NK-92 (cell line): ENCODE data around the gene SUPT4H1.

Source experiments
- DNase-seq: peaks from one replicate; lab custom pipeline; 2025; ENCODE audit not compliant: unreplicated experiment; lab: John Stamatoyannopoulos, UW

Gene SUPT4H1

GRCh38 chr17:58320163-58320558 is 31.8 kb downstream of the SUPT4H1 start:
- DNase-seq = no peak

DNA sequence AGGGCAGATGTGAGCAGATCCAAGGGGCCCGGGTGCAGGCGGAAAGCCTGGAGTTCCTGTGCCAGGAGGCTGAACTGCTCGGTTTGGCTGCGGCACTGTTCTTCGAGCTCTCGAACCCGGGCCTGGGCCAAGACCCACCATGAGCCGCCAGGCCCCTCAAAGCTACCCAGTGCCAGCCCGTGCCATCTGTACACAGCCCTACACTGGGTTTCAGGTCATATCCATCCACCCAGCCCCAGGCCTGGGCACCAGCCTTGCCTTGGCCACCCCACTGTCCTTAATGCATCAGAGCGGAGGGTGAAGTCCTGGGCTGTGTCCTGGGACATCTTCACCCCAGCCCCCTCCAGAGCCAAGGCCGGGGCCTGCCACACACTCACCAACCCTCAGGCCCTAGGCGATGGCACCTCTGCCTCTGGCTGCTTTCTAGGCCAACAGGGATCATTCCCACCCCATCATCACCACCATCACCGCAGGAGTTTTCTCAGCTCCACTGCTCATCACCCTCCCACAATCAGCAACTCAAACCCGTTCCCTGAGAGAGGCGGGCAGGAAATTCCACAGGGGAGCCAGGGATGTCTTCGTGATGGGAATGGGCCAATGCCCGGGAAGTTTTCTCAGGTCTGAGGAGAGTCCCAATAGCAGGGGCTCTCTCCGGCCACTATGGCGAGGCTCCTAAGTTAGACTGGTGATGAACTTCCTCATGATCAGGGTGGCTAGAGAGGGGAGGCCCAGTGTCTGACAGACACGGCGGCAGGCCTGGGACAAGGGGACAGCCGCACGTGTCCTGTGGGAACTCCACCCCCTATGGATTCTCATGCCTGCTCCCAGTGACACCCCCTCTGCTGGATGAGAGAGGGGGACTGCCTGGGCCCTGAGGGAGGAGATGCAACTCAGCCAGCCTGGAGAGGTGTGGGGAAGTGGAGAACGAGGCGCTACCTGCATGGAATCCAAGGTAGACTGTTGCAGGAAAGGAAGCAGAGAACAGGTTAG is 32.5 kb downstream of the SUPT4H1 start:
- DNase-seq = no peak

DNA sequence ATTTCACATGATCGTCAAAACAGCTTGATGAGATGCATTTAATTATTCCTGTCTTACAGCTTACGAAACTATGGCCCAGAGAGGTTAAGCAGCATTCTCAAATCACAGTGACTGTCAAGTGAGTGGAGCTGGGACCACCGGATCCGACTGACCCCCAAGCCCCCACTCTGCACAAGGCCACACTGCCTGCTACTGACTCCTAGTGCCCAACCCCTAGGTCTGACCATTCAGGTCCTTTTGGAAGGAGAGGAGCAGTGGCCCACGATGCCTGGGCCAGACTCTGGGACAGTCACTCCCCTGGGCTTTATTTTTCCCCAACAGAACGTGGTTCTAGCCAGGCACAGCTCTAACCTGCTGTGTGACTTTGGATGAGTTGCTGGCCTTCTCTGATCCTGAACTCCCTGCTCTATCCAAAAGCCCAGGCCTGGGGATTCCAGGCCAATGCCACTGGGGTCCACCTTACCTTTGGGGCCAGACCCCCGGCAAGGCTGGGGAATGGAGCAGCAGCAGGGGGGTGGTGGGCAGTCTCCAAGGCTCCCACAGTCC is 33.3 kb downstream of the SUPT4H1 start:
- no peak for DNase-seq

DNA sequence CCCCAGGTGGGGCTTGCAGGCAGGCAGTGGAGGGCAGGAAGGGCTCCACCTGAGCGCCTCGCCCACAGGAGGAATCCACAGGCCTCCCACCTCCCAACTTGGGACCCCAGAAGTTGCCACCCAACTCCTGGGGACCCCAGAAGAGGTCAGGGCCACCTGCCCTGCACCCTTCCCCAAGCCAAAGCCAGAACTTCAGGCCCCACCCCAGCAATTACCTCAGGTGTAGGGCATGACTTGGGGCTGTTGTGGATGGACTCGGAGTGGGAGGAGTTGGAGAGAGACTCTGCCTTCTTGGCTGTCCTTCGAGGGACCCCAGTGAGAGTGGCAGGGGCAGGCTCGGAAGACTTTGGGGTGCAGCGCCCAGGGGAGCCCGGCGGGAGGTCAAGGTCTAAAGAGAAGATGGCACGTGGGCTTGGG is 33.9 kb downstream of the SUPT4H1 start:
- no peak for DNase-seq

GRCh38 chr17:58317421-58318064 is 34.5 kb downstream of the SUPT4H1 start:
- no peak for DNase-seq

DNA sequence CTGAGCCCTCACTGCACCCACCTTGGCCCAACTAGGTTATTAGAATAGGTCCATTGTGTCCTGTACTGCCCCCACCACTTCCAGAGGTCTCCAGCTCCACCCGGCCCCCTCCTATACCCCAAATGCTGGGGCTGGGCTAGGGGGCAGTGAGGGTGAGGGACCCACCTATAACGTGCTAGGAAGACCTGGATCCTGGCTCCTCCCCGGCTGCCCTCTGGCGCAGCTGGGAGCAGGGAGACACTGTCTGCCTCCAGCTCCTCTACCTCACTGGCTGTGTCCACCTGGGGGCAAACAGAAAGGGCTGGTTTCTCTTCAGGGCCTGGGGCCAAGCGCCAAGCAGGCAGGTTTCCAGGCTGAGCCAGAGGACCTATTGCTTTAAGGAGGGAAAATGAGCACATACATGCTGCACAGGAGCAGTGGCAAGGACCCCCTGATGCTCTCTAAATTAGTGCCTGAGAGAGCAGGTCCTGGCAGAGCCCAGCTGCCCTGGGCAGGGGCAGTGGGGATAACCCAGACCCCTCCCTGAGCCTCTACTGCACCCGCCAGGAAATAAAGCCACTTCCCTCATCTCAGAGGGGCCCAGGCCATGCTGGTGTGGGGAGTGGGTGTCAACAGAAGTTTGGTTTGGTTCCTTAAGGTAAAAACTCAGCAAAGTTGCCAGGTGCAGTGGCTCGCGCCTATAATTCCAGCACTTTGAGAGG is 35.6 kb downstream of the SUPT4H1 start:
- no peak for DNase-seq

- no peak for DNase-seq
Observed at GRCh38 chr17:58315750-58316149, 36.3 kb downstream of the SUPT4H1 start.

DNA sequence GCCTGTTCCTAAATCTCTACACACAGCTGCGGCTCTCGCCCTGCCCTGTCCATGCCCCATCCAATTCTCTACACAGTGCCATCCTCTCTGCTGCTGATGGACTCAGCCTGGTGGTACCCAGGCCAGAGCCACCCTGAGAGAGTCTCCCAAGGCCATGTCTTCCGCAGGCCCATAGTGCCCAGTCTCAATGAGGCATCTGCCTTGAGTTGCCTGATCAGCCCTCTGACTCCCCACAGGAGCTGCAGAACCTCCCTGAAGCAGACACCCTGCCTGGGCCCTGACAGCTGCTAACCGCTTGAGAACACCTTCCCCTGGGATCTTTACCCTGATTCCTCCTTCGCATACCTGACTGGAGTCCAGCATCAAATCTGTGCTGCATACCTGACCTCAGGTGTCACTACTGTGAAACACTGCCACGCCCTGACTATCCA is 36.7 kb downstream of the SUPT4H1 start:
- no peak for DNase-seq

DNA sequence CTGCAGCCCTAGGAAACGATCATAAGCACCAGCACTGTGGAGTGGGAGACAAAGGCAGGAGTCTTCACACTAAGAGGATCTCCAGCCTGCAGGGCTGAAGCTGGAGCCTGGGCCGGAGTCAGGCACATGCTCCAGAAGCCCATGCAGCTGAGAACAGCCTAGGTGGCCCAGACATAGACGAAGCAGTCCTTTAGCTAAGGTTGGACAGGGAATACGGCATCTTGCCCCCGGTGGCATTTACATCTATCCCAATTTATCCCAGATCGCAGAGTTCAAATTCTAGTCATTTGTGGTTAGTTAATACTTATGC is 37.3 kb downstream of the SUPT4H1 start:
- DNase-seq = no peak

DNA sequence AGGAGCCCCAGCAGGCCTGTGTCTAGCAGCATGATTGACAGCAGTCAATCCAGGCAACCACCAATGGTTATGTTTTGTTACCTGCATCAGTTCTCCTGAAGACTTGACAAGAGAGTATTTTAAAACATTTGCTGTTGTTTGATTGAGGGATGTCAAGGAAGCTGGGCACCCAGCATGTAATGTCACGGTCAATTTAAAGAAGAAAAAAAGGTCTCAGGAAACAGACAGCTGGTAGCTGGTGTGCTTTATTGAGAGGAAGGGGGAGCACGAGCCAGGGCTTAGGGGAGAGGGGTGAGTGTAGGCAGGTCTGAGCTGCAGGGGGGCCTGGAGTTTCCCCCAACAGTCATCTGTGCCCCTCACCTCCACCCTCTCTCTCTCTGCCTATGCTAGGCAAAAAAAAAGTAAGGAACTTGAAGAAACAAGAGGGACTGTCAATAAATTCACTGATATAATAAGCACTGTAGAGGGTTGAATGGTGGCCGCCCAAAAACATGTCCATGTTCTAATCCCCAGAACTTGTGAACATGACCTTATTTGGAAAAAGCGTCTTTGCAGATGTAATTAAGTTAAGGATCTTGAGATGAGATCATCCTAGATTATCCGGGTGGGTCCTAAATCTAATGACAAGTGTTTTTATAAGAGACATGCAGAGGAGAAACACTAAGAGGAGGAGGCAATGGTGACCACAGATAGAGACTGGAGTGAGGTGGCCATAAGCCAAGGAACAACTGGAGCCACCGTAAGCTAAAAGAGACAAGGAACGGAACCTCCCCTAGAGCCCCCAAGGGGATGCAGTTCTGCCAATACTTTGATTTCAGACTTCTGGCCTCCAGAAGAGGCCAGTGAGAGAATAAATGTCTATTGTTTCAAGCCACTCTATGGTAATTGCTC is 37.9 kb downstream of the SUPT4H1 start:
- no peak for DNase-seq

DNA sequence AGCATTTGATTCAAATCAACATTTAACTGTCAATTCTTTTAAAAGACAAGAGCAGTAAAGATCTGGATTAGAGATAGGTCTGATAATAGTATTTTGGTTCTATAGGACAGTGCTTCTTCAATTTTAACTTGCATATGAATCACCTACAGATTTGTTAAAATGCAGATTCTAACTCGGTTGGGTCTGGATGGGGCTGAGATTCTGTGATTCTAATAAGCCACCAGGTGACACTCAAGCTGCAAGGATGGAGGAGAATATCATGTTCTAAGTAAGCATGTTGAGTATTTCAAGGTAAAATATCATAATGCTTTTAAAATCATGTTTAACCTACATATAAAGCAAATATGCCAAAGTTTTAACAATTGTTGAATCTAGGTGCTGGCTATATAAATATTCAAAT is 39.2 kb downstream of the SUPT4H1 start:
- DNase-seq = no peak

DNA sequence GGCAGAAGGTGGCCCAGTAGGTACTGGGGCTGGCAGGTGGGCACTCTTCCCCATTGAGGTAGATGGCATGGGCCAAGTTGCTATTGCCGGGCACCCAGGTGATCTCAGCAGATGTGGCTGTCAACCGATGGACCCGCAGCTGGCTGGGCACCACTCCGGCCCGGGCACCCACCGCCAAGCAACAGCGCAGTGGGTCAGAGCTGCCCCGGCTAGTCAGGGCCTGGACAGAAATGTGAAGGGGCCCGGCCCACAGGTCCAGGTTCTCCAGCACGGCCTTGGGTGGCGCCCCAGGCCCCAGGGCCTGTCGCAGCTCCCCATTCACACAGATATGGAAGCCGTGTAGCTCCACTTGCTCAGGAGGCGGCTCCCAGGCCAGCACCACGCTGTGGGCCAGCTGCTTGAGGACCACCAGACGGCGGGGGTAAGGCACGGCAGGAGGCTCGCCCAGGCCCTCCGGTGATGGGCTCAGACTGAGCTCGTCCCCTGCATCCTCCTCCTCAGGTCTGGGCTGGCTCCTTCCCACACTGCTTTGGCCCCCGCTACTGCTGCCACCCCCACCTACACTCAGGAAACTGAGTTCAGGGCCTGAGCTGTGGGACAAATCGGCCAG is 39.9 kb downstream of the SUPT4H1 start:
- DNase-seq = no peak

DNA sequence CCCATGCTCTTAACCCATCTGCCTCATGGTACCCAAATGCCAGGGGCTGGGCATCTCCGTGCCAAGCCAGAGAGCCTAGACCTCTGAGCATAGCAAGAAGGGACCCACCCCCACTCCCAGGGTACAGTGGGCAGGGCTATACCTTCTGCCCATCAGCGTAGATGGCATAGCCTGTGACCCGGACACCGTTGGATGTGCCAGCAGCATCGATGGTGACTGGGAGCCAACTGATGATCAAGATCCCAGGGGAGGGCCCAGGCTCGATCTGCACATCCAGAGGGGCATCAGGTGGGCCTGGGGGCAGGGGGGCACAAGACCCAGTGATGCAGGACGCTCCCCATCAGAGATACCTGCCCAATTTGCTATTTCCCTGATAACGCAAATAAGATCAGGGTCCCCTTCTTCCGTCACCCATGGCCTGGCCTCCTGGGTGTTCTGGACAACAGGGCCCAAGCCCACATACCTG is 40.5 kb downstream of the SUPT4H1 start:
- no peak for DNase-seq

DNA sequence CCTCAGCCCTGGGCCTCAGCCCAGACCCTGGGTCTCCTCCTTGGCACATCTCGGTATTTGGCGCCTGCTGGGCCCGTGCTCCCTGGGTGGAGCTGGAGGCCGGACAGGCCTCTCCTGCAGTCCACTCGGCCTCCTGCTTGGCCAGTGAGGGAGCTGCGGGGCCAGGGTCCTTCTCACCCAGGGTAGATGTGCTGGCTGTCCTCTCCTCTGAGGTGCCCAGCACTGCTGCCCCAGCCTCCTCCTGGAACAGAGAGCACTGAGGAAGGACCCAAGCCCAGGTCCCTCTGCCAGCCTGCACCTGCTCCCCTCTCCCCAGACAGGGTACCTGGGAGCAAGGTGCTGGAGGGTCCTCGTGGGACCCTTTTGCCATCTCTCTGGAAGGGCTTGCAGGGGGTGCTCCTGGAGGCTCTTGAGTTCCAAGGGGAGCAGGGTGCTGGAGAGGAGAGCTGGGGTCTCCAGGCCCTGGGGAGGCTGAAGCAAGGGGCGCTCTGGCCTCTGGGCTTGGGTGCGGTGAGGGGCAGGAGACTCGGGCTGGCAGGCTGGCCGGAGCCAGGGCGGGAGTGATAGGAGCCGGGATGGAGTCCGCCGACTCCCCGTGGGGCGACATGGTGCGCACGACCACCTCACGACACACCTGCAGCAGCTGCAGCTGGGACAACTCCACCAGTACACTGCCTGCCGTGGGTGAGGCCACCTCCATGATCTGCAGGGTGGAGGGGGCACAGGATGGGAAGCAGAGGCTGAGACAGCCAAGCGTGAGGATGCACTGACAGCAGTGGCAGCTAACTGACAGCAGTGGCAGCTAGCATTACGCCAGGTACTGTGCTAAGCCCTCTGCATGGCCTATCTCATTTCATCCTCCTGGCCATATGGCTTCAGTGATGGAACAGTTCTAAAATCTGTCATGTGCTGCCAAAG is 41.2 kb downstream of the SUPT4H1 start:
- DNase-seq = no peak

GRCh38 chr17:58309918-58310259 is 42.1 kb downstream of the SUPT4H1 start:
- no peak for DNase-seq

DNA sequence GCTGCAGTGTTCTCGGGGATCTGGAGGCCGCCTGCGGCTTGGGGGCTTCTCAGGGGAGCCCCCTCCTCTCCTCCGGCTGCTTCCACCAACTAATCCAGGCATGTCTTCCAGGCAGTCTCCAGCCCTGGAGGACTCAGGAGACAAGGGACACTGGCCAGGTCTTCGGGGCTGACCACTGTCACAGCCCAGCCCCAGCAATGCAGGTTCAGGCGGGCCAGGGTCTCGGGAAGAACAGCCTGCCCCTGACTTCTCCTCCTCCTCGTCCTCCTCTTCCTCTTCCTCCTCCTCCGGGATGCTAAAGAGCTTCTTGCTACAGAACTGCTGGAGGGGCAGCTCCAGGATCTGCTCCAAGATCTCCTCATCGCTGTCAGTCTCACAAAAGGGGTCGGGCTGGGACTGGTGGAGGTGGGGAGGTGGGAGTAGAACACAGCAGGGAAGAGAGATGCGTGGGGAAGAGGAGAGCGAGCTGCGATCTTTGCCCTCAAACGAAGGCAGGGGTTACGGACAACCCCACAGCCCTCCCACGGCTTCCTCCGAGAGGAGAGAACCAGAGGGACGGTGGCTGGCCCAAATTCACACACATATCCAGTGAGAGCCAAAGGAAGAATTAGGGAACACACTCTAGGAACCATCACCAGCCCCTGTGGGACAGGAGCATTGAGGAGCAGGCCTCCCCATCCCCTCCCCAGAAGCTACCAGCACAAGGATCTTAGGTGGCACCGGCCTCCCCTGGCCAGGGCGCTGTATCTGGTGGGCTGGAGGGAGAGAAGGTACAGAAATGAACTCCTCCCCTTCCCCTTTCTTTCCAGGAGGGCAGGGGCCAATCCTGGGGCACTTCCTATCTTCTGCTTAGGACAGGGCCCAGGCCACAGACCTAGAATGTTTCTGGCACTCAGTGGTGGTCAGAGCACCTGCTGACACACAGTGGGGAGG is 42.8 kb downstream of the SUPT4H1 start:
- DNase-seq = no peak

- DNase-seq = no peak
Observed at GRCh38 chr17:58308173-58308984, 43.6 kb downstream of the SUPT4H1 start.
